Fibroblast of lung (primary cell): ENCODE results near the gene PRDM16.

Experiments used
- CTCF ChIP-seq, 2 donors: IDR thresholded peaks in 1 of 2; conservative IDR thresholded peaks in 1 of 2; 1 replicate in 1 of 2; 2 replicates in 1 of 2; pipeline ENCODE4 v1.5.1; 2011 to 2012; ENCODE audit warnings: low read length in 2 of 2, control low read depth in 1 of 2, inconsistent platforms in 1 of 2, low read depth in 1 of 2, mild to moderate bottlenecking in 1 of 2
- EZH2 ChIP-seq: IDR thresholded peaks from 2 replicates; pipeline ENCODE4 v1.5.1; 2012; ENCODE audit warnings: low read length, control low read depth, mild to moderate bottlenecking; ENCODE audit errors: missing control alignments

DNA sequence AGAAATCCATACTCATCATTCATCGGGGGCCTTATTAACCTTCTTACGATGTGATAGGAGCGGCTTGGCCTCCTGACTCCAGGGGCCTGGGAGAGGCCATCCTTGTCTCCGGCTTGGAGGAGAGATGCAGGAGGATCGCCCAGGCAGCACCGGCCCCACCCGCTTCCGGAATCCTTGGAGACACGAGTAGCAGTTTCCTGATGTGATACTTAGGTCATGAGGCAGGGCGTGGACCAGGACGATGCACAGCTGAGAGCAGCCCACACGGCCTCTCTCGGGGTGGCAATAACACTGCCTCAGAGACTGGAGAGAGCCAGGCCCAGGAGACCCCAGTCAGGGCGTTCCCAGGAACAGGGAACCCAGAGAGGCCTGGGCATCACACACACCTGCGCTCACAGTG, 221.9 kb downstream of the PRDM16 start:
- TF ChIP-seq CTCF (conservative IDR thresholded peaks at IDR 0.05 in 1 of 2, IDR thresholded peaks at IDR 0.05 in 1 of 2; ENCODE audit: low read depth in 1 of 2, low read length in 2 of 2) = no peak
- no peak for TF ChIP-seq EZH2
